PC-9 (cell line): Measurements from ENCODE around the gene MCM8.

Experiments
- CTCF ChIP-seq: fragments of 200-600 bp; sonication (generic); conservative IDR thresholded peaks from 2 replicates; pipeline ENCODE4 v1.6.1; 2017; ENCODE audit warnings: mixed run types, antibody characterized with exemption, mild to moderate bottlenecking, moderate library complexity
- EZH2 ChIP-seq: fragments of 200-600 bp; sonication (generic); IDR thresholded peaks from 2 replicates; pipeline ENCODE4 v1.8.0; 2017; ENCODE audit warnings: antibody characterized with exemption, low read depth

DNA sequence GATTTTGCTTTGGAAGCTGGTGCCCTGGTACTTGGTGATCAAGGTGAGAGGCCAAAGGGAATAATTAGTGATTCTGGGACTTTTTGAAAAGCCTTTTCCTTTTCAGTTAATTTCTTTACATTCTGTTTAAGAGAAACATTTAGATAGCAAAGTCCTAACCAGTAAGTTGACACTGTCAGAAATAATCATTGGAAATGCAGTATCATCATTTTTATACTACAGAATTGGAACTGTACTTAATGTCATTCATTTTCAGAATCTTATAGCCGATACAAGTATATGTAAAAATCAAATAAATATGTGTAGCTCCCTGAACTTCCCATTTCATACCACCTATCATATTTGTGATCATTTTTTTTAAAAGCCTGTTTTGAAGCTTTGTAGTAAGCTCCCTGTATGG lies 27.5 kb downstream of the MCM8 start:
- no peak for TF ChIP-seq EZH2
- no peak for TF ChIP-seq CTCF
